GM19452 (cell line): ENCODE measurements around the gene BBX.

Source experiments
- ATAC-seq: cut with Tn5 transposase; IDR thresholded peaks from one replicate; pipeline ENCODE4 v1.9.1; 2021; ENCODE audit not compliant: unreplicated experiment

Gene BBX

DNA sequence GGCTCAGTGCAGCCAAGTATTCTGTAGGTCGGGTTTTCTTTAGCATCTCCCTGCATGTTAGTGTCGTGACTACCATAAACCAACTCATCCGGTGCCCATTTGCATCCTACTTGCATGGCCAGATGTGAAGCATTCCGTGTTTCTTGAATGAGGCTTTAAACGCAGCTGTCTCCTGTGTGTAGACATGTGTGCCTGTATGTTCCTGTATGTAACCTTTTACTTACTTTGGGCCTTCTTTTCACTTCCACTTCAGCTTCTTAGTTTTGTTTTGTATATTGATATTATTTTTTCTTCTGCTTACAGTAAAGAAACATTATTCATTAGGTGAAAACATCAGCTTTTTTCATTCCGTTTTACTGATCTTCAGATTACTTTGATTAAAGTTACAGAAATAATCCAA is 267.9 kb downstream of the BBX start:
- ATAC-seq: no peak

DNA sequence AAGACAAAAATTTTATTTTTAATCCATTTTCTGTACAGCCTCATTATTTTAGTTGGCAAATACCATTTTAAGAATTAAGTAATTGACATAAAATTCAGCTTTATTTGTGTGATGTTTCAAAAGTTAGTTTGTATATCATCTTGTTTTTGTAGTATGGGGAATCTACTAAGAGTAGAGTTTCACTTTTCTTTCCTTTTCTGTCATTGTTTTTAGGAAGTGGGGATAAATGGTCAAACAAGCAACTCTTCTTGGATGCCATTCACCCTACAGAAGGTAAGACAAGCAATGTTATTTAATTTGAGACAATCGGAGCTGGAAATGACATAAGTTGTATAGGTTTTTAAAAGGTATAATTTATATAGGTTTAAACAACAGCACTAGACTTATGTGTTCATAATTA is 268.3 kb downstream of the BBX start:
- ATAC-seq: no peak

DNA sequence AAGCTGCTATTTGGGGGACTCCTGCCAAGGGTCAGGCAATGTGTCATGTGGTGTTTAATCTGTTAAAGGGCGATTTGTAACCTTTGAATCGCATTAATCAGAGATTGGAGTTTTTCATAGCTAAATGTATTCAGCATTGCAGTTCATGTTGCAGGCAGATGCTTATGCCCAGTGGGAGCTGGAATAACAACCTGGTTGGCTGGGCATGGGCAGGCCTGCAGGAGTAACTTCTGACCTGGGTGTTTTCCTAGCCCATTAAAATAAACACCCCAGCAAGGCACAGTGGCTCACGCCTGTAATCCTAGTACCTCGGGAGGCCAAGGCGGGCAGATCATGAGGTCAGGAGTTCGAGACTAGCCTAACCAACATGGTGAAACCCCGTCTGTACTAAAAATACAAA is 268.7 kb downstream of the BBX start:
- ATAC-seq: no peak

DNA sequence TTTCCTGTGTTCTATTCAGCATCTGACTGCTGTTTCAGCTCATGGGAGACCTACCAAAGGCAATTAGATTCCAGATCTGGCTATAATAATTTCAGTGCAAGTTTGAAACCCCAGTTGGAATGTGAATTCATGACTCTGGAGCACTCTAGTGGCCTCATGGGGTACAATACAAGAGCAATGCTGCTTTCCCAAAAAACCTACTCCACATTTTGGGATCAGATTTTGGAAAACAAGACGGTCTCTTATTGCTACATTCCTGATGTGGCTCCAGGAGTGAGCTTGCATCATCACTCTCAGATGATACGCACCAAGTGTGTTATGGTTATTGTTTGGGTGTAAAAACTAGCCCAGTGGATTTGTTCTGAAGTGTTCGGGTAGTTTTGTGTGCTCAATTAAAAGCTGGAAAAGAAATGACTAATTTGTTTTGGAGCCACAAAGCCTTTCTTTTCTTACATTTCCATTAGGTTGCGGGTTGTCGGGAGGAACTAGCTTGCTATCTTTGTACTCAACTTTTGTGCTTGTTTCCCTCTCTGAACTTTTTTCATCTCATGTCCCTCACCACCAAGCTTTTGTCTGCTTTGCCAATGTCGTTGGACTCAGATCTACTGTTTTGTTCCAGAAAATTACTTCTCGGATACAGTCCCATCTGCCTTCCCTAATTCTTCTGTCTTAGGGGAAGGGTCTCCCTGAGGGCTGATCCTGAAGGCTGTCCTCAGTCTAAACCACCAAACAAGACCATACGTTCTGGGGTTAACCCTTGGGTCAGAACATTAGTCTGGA is 272.1 kb downstream of the BBX start:
- ATAC-seq: no peak

DNA sequence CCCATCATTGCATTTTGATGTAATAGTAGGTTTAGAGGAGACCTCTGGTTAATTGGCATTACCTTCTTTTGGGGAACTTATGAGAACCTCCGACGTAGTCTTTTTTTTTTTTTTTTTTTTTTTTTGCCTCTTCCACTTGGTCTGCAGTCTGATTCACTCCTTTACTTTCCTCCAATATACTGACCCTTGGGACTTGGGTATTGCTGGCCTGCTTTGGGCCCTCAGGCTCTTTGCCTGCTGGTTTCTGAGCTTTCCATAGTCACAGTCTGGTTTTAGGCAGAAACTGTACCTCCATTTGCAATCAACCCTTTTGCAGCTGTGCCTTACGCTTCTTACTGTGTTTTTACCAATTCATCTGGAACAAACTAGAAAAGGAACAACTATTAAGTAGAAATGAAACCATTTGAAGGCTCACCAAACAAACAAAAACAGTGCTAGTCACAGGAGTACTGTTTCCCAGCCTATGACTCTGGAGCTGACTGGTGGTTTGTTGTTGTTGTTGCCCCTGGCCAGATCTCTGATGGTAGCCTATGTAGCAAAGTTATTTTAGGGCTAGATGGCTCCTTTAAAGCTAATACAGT is 272.8 kb downstream of the BBX start:
- ATAC-seq: no peak

DNA sequence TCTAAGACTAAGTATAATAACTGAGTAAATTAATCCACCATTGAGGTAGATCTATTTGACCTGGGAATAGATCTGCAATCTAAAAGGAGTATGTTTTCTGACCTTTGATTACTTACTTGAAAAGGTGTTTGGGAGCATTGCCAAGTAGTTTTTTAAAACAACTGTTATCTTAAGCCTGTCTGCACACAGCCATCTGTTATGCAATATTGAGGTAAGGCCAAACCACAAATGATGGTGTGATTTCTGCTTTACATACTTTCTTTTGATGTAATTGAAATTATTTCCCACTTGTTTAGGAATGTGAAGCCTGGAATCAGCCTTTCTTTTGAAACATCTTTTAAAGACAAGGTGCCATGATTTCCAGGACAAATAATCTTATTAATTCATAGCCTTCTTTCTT is 274.0 kb downstream of the BBX start:
- no peak for ATAC-seq

DNA sequence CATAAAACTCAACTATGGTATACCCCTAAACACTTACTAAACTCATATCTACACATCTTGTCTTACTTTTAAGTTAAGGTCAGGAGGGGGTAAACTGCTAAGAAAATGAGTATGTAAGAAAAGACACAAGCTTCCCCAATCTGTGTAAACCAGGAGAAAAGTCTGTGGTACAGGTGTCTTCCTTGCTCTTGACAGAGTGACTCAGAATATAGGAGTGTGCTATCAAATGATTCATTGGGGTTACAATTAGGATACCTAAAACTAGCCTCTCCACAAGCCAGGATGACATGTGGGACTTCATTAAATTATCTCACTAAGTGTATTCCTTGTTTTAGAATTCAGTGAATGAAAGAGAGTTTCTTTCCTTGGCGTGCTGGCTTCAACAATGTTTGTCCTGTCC is 274.8 kb downstream of the BBX start:
- no peak for ATAC-seq

DNA sequence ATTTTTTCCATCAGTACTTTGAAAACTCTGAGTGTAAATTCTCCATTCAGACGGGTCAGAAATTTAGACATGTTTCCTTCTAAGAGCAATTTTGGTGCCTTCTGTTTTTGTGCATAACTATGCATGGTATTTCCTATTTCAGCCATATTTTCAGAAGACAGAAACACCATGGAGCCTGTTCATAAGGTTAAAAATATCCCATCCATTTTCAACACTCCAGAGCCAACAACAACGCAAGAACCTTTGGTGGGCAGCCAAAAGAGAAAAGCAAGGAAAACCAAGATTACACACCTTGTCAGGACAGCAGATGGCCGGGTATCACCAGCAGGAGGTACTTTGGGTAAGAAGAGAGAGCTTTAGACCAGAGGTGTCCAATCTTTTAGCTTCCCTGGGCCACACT is 275.6 kb downstream of the BBX start:
- ATAC-seq: no peak

DNA sequence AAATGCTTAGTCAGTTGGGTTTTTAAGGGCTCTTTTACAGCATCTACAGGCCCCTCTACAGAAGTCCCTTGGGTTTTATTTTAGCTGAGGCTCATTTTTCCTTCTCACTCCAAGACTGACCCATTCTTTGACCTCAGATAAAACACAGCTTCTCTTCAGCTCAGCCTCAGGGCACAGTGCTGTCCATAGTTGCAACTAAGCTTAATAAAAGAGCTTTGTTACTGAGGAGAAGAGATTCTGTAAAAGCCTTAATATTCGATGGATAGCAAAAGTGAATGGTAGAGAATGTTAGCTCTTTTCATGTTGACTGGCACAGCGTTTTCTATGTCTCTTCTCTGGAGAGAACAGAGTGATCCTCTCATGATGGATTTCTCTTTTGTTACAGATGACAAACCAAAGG is 277.9 kb downstream of the BBX start:
- no peak for ATAC-seq

DNA sequence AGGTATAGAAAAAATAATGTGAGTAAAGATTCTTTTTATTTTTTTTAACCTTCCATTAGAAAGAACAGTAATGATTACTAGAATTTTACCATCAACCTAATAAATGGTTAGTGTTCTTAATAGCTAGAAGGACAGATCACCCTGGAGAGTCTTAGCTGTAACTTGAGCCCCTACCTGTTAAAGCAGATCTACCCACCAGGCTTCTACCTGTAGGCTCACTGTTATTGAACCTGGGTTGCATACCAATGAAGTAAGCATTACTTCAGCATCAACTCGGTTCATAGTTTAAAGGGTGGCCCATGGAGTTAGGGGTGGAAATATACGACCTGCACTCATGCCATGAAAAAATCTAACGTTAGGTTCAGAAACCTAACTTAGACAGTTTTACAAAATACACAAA is 280.4 kb downstream of the BBX start:
- ATAC-seq: no peak

DNA sequence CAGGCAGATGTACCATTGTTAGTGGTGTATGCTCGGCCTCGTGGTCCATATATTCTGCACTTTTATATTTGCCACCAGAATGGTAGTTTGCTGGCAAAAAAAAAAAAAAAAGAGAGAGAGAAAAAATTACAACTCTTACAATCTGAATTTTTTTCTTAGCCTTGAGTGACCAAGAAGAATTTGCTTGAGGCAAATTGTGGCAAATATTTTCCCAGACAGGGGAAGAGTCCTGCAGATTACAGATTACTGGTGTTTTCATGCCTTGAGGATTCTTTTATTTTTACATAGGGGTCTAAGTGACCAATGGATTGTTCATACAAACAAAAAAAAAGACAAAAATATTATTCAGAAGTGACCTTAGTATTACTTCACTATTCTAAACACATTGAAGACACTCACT is 283.3 kb downstream of the BBX start:
- no peak for ATAC-seq

DNA sequence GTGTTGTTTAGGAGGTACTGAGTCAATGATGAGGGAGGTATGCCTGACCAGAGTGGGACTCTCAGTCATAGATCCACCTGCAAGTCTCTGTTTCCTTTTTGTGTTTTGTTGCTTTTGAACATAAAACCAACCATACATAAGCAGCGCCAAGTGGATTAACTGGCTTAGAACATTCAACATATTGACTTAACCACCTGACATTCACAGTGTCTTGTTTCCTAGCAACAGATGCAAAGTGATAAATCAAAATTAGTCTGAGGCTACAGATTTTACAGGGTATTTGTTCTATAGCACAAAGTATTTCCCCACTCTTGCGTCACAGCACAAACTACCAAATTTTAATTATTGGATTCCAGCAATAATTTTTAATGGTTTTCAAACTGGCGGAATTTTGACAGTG is 283.8 kb downstream of the BBX start:
- ATAC-seq: no peak

DNA sequence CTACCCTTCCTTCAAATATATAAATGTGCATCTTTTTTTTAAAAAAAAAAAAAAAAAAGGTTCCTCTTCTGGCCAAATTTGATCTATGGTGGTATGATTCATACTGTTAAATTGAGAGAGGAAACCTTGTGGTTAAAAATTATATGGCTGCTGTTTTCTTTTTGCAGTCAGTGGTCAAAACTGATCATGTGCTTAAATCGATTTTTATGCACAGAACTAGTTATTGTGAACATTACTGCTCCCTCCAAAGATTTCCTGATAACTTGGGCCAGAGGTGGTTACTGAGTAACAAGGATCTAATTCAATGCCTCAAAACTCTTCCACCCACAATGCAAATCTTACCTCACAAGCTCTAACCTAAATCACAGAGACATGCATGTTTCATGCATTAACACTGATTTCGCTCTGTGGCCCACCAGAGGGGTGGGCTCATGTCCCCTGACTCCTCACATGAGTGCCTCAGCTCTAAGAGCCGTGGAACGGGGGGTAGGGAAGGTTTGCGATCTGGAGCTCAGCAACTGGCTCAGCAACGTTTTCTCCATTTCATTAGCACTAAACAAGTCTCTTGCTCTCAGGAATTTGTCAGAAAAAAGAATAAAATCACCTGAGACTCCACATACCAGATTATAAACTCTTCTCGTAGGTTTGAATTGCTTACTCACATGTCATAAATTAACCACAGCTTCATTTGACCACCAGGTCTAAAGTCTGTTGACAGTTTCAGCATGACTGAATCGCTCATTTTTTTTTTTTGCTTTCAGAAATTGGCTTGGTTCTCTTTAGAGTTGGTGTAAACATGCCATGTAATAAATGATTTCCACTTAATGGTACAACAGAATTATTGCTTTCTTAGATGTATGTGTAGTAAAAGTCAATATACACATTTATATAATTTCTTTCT is 287.7 kb downstream of the BBX start:
- peak; percentile 58 for ATAC-seq

DNA sequence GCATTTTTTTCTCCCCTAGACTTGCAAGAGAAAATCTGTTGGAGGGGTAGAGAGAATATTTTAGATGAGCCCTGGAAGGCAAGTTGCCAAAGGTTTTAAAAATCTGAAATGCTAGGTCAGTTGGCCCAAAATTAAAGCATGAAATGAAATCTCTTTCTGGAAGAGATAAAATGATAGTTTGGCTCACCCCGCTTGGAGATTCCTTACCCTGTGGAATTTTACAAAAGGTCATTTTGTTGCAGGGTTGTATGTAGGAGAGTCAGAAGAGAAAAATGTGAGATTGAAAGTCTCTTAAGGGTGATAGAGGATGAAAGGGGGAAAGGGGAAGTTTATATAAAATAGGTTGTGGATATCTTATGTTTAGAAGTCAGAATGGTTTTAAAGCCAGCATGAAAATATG is 290.3 kb downstream of the BBX start:
- ATAC-seq: no peak

DNA sequence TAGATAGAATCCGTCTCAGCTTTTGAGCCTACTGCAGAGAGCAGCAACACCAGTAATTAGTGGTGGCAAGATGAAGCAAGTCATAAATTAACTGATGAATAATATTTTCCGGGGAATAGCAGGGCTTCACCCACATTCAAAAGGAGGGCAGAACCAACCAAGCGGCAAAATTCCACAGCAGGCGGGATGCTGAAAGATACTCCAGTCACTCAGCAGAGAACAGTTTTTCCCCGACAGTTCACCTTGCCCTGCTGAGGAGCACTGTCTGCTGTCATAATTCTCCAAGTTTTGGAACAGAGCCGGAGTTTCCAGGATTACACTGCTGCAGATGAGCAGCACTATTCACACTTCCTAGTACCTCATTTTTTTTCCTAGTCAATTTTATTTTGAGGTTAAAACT is 293.3 kb downstream of the BBX start:
- no peak for ATAC-seq

DNA sequence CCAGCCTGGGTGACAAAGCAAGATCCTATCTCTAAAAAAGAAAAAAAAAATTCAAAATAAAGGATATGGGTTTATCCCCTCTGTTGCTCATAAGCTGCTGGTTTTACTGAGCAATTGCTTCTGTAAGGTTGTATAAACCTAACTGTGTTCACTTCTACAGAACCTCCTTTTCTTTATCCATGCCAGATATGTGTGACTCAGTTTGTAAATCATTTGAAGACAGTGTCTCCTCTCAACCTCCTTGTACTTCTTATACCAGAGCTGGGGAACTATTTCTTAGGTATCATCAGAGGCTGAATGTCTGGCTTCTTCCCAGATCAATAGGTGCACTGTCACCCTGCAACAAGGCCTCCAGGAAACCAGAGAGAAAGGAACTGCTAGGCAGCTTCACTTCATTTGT is 294.3 kb downstream of the BBX start:
- ATAC-seq: no peak

DNA sequence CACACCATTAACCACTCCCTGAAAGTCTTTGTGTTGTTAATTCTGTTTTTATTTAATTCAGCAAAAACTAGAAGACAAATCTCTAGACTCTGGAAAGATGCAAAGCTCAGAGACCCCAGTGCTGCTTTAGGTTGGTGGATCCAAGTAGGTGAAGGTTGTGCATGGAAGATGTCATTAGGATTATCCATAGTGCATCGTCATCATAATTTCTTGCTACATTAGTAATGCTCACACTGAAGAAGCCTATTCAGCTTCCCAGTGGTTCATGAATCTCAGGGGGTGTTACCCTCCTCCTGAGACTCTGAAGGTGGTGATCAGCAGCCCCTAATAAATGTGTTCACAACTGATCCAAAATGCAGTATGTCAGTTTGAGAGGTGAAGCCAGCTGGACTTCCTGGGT is 295.3 kb downstream of the BBX start:
- ATAC-seq: no peak

DNA sequence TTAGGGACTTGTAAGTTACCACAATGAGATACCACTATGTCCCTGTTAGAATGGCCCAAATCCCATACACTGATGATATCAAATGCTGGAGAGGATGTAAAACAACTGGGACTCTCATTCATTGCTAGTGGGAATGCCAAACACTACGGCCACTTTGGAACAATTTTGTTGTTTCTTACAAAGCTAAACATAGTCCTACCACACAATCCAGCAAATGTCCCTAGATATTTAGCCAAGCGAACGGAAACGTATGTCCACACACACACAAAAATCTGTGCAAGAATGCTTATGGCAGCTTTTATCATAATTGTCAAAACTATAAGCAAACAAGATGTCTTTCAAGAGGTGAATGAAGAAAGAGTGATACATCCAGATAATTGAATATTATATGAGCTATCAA is 296.9 kb downstream of the BBX start:
- ATAC-seq: no peak

DNA sequence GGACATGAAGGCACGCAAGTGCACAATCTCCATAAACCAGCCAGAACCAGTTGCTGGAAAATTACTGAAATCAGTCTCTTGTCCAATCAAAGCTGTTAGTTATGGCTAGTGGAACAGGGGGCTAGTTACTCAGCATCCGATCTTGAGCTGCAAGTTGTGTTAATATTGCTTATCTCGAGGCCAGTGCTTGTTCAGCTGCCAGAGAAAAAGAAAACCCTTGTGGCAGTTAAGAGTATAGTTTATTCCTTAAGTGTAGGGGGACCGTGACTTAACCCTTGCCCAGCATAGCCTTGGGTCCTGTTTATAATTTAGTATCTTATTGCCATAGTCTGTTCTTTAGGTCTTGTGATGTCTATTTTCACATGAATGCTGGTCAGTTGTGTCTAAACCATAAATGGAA is 299.5 kb downstream of the BBX start:
- ATAC-seq: no peak

DNA sequence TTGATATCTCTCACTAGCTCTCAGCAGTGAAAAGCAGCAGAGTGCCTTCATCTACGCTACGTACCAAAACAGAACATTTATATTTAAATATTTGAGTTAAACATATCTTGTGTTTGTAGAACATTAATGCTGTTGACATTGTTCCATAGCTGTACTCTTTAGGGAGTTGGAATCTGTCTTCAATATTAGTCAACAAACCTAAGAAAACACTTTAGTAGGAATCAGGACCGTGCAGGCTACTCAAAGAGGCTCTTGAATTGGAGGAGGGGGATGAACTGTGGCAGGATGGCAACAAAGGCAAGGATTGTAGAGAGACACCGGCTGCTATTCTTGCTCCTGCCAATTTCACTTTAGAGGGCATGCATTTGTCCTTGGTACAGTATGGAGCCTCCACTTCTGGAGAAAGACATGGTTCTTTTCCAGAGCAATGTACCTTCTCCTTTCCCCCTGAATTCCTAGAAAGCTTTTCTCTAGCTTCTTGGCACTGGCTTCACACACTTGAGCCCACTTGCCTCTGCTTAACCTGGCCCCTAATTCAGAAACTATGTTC is 302.1 kb downstream of the BBX start:
- no peak for ATAC-seq

DNA sequence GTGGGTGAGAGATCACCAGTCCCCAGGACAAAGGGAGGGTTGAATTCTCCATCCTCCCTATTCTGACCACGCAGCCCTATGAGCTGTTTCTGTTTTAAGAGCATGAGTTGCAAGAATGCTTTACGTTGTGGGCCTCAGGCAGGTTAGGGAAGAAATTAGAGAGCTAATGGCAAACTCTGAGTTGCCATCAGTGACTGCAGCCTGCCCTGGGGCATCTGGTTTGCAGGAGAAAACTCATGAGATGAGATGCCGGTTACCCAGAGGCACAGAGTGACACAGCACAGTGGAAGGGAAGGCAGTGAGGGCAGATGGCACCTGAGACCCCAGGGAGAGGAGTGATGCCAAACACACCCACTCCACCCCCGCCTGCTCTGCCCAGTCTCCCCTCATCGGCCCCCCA is 302.8 kb downstream of the BBX start:
- no peak for ATAC-seq

DNA sequence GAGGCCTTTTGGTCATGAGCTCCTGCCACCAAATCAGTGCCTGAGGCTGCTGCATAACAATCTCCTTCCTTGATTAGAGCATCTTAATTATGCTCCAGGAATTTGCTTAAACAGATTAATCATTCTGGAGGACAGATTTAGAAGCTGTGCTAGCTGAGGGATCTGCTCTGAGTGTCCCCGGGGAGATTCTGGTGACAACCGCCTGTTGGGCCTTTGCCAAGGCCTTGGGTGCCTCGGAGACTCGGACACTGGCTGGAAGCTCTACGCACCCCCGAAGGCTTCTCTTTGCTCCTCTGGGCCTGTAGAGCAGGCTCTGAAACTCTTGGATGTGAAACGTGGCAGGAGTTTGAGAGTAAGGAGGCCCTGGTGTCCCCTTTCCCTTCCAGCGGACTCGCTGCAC is 304.0 kb downstream of the BBX start:
- no peak for ATAC-seq
